PFSK-1 (cell line): ENCODE measurements around the gene DMAC2.

Experiments used
- FOXP2 ChIP-seq: optimal IDR thresholded peaks from 2 replicates; pipeline ENCODE3; 2011; ENCODE audit warnings: borderline replicate concordance, control low read depth, inconsistent platforms; ENCODE audit not compliant: insufficient read depth; ENCODE audit errors: extremely low read length, extremely low read depth
- POLR2AphosphoS5 ChIP-seq: IDR thresholded peaks from 2 replicates; pipeline ENCODE4 v1.6.1; 2012; ENCODE audit warnings: low read depth, mild to moderate bottlenecking, control low read depth, low read length, moderate library complexity
- SIN3A ChIP-seq: IDR thresholded peaks from 2 replicates; pipeline ENCODE4 v1.6.1; 2012; ENCODE audit warnings: mild to moderate bottlenecking, low read length, moderate library complexity, borderline replicate concordance; ENCODE audit not compliant: insufficient read depth
- TAF1 ChIP-seq: IDR thresholded peaks from 2 replicates; pipeline ENCODE4 v1.6.1; 2012; ENCODE audit warnings: low read length, control low read depth, borderline replicate concordance; ENCODE audit not compliant: insufficient read depth
- TF ChIP-seq, protein P1 (sequence below), 2 experiments: IDR thresholded peaks; 2 replicates each; pipeline versions ENCODE4 v1.6.1 to v1.8.0; 2011 to 2012; ENCODE audit warnings: low read depth in 2 of 2, low read length in 2 of 2, control low read depth in 1 of 2, inconsistent platforms in 1 of 2, mild to moderate bottlenecking in 1 of 2, moderate library complexity in 1 of 2; ENCODE audit not compliant: insufficient read depth in 1 of 2

DMAC2 gene

GRCh38 chr19:41403181-41403970, 36.3 kb downstream of the DMAC2 start:
- TF ChIP-seq POLR2AphosphoS5: no peak
- TF ChIP-seq FOXP2: no peak
- no peak for TF ChIP-seq TAF1
- TF ChIP-seq SIN3A: no peak
- TF ChIP-seq, protein P1, sequence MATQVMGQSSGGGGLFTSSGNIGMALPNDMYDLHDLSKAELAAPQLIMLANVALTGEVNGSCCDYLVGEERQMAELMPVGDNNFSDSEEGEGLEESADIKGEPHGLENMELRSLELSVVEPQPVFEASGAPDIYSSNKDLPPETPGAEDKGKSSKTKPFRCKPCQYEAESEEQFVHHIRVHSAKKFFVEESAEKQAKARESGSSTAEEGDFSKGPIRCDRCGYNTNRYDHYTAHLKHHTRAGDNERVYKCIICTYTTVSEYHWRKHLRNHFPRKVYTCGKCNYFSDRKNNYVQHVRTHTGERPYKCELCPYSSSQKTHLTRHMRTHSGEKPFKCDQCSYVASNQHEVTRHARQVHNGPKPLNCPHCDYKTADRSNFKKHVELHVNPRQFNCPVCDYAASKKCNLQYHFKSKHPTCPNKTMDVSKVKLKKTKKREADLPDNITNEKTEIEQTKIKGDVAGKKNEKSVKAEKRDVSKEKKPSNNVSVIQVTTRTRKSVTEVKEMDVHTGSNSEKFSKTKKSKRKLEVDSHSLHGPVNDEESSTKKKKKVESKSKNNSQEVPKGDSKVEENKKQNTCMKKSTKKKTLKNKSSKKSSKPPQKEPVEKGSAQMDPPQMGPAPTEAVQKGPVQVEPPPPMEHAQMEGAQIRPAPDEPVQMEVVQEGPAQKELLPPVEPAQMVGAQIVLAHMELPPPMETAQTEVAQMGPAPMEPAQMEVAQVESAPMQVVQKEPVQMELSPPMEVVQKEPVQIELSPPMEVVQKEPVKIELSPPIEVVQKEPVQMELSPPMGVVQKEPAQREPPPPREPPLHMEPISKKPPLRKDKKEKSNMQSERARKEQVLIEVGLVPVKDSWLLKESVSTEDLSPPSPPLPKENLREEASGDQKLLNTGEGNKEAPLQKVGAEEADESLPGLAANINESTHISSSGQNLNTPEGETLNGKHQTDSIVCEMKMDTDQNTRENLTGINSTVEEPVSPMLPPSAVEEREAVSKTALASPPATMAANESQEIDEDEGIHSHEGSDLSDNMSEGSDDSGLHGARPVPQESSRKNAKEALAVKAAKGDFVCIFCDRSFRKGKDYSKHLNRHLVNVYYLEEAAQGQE (IDR thresholded peaks at IDR 0.05; ENCODE audit: insufficient read depth in 1 of 2, low read depth in 2 of 2, low read length in 2 of 2): no peak

- TF ChIP-seq SIN3A (no peak), POLR2AphosphoS5 (no peak), TAF1 (no peak), FOXP2 (no peak)
- TF ChIP-seq, protein P1 (IDR thresholded peaks at IDR 0.05; ENCODE audit: insufficient read depth in 1 of 2, low read depth in 2 of 2, low read length in 2 of 2): no peak
These were observed 37.7 kb downstream of the DMAC2 start for GRCh38 chr19:41402010-41402409.

- no peak for TF ChIP-seq TAF1
- TF ChIP-seq POLR2AphosphoS5: no peak
- TF ChIP-seq SIN3A: no peak
- TF ChIP-seq FOXP2: no peak
- TF ChIP-seq, protein P1 (IDR thresholded peaks at IDR 0.05; ENCODE audit: insufficient read depth in 1 of 2, low read depth in 2 of 2, low read length in 2 of 2): no peak
These were observed 38.2 kb downstream of the DMAC2 start for GRCh38 chr19:41401483-41401882.

- TF ChIP-seq SIN3A (no peak), POLR2AphosphoS5 (no peak), FOXP2 (no peak), TAF1 (no peak)
- TF ChIP-seq, protein P1 (IDR thresholded peaks at IDR 0.05; ENCODE audit: insufficient read depth in 1 of 2, low read depth in 2 of 2, low read length in 2 of 2): no peak
These were observed 40.2 kb downstream of the DMAC2 start for GRCh38 chr19:41399525-41399924.
